GM12801 (cell line): Measurements from ENCODE around the gene NUBP2.

Source experiments
- CTCF ChIP-seq: IDR thresholded peaks from one replicate; pipeline ENCODE4 v1.5.1; 2011; ENCODE audit warnings: control low read depth; ENCODE audit not compliant: insufficient read length; ENCODE audit errors: extremely low read depth

The NUBP2 gene

GRCh38 chr16:1761751-1762150, 21.0 kb upstream of the NUBP2 start:
- TF ChIP-seq CTCF, result no peak

- TF ChIP-seq CTCF, result no peak
Observed at GRCh38 chr16:1762196-1762878, 20.4 kb upstream of the NUBP2 start.

GRCh38 chr16:1762879-1763520, 19.8 kb upstream of the NUBP2 start:
- TF ChIP-seq CTCF, result no peak

- no peak for TF ChIP-seq CTCF
Observed at GRCh38 chr16:1763521-1764511, 18.9 kb upstream of the NUBP2 start.

GRCh38 chr16:1764971-1765370, 17.8 kb upstream of the NUBP2 start:
- TF ChIP-seq CTCF, result no peak

GRCh38 chr16:1765826-1766225, 16.9 kb upstream of the NUBP2 start:
- TF ChIP-seq CTCF, result no peak

- TF ChIP-seq CTCF, result no peak
Observed at GRCh38 chr16:1766231-1766630, 16.5 kb upstream of the NUBP2 start.
